Measurements from ENCODE around the gene ADAMTS19.

DNA sequence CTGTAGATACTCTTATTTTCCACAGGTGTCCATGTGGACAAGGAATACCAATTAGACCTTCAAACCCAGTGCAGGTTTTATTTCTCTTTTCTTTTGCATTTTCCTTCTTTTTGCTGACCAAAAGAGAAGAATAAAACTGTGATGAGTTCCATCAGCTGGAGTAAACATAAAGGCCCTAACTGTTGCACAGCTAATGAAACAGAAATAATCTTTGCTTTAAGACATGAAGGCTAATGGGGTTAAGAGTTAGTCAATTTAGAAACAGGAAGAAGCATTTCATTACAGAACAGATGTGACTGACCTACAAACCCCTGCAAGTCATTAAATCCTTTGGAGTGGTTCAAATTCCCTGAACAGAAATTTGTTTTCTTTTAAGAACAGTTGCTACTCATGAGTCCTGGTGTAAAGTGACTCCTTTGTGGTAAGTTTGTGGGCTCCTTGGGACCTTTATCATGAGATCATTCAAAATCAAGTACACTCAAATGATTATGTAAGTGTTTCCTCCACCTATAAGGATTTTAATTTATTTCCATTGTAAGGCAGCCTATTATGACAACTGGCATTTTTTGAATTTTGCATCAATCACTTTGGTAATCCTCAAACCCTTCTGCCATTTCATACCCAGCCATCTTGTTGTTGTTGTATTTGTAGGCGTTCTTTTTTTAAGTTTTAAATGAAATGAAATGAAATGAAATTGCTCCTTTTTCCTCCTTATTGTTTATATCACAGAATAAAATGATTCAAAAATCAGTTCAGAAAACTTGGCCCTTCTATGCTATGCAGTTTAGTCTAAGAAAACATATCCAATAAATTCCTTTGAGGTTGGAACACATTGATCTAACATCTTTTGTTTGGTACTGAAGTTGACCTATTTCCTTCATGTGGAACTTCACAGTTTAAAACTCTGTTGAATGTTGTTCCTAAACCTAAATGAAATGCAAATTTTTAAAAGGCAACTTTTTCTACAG is 289.1 kb downstream of the ADAMTS19 start:
- TF ChIP-seq EP300 (IDR thresholded peaks at IDR 0.05; ENCODE audit: borderline replicate concordance) (no peak), RAD21 (IDR thresholded peaks at IDR 0.05; ENCODE audit: low read depth) (no peak), CREB1 (IDR thresholded peaks at IDR 0.05; ENCODE audit: low read depth) (no peak)
- TF ChIP-seq, protein P1, sequence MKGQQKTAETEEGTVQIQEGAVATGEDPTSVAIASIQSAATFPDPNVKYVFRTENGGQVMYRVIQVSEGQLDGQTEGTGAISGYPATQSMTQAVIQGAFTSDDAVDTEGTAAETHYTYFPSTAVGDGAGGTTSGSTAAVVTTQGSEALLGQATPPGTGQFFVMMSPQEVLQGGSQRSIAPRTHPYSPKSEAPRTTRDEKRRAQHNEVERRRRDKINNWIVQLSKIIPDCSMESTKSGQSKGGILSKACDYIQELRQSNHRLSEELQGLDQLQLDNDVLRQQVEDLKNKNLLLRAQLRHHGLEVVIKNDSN (IDR thresholded peaks at IDR 0.05) = no peak
